Muscle of back (tissue), 11 donors: ENCODE data around the gene PLXNA2. TPM values are rescaled to one million over a fixed set of nuclear protein-coding genes. Genes with fewer than 3 reads are reported as not detected.

Source experiments
- DNase-seq, 3 donors: peaks; one replicate each; pipeline versions ENCODE4 v3.0.0 to v3.0.0-alpha.2; 2013
- polyA plus RNA-seq, 10 donors: library from polyadenylated mRNA; unstranded; fragments of 120-200 nt; gene quantifications; one replicate each; pipeline ENCODE4 v1.2.1, GENCODE V29; 2013; ENCODE audit not compliant: insufficient read length in 10 of 10

PLXNA2 gene
- polyA plus RNA-seq, 10 donors = 22.9 to 37.9 (median 30.8) TPM

- DNase-seq = peak; percentile 84 to 96 (median 91)
Observed at GRCh38 chr1:208030288-208031091, 213.7 kb downstream of the PLXNA2 start.

GRCh38 chr1:208029381-208030287, 214.6 kb downstream of the PLXNA2 start:
- DNase-seq = peak; percentile 71 to 95 (median 82)

- no peak for DNase-seq
Observed at GRCh38 chr1:208028526-208028925, 215.7 kb downstream of the PLXNA2 start.

GRCh38 chr1:208027861-208028260, 216.3 kb downstream of the PLXNA2 start:
- no peak for DNase-seq

- peak in 1 of 3 donors; percentile 58 for DNase-seq
Observed at GRCh38 chr1:208026880-208027438, 217.2 kb downstream of the PLXNA2 start.

- no peak for DNase-seq
Observed at GRCh38 chr1:208025031-208025430, 219.2 kb downstream of the PLXNA2 start.

- DNase-seq = no peak
Observed at GRCh38 chr1:208024406-208024805, 219.8 kb downstream of the PLXNA2 start.

GRCh38 chr1:208019257-208019656, 224.9 kb downstream of the PLXNA2 start:
- DNase-seq = no peak

GRCh38 chr1:208015255-208015654, 228.9 kb downstream of the PLXNA2 start:
- DNase-seq = no peak

GRCh38 chr1:208013210-208013609, 231.0 kb downstream of the PLXNA2 start:
- DNase-seq = no peak

- DNase-seq = no peak
Observed at GRCh38 chr1:208012721-208013120, 231.5 kb downstream of the PLXNA2 start.

- no peak for DNase-seq
Observed at GRCh38 chr1:208010487-208011071, 233.6 kb downstream of the PLXNA2 start.

GRCh38 chr1:208009706-208010444, 234.3 kb downstream of the PLXNA2 start:
- no peak for DNase-seq

- DNase-seq = no peak
Observed at GRCh38 chr1:208009303-208009702, 234.9 kb downstream of the PLXNA2 start.

- DNase-seq = no peak
Observed at GRCh38 chr1:208008534-208008933, 235.7 kb downstream of the PLXNA2 start.

GRCh38 chr1:208007938-208008342, 236.2 kb downstream of the PLXNA2 start:
- peak in 1 of 3 donors; percentile 59 for DNase-seq

GRCh38 chr1:208007319-208007937, 236.8 kb downstream of the PLXNA2 start:
- DNase-seq = no peak

- DNase-seq = no peak
Observed at GRCh38 chr1:208006258-208006920, 237.8 kb downstream of the PLXNA2 start.

GRCh38 chr1:208004851-208005250, 239.3 kb downstream of the PLXNA2 start:
- DNase-seq = no peak

- no peak for DNase-seq
Observed at GRCh38 chr1:208003241-208003640, 240.9 kb downstream of the PLXNA2 start.
